COLO829 (cell line): ENCODE data around the gene VSTM1.
"Not testable (repeated sequence)": the region's sequence is repeated elsewhere in the genome, so short reads cannot be mapped to it uniquely, and the experiment has no call there.

Experiments used
- DNase-seq: peaks from one replicate; pipeline ENCODE4 v3.0.0; 2012; ENCODE audit warnings: low spot score

The VSTM1 gene

DNA sequence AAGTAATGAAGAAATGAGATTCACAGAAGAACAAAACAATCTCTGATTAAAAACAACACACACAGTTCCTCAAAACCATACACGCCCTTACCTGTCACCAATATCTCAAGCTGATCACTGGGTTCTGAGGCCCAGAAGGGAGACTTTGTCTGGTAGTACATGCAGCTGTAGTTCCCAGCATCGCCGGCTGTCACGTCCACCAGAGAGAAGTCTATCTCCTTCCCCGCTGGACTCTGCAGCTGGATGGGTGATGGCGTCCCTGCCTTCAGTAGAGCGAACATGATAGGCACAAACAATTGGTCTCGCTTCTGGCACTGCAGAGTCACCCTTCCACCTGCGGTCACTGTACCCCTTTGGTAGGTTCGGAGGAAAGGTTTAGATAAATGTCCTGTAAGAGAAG lies 10.1 kb upstream of the VSTM1 start:
- DNase-seq = no peak

DNA sequence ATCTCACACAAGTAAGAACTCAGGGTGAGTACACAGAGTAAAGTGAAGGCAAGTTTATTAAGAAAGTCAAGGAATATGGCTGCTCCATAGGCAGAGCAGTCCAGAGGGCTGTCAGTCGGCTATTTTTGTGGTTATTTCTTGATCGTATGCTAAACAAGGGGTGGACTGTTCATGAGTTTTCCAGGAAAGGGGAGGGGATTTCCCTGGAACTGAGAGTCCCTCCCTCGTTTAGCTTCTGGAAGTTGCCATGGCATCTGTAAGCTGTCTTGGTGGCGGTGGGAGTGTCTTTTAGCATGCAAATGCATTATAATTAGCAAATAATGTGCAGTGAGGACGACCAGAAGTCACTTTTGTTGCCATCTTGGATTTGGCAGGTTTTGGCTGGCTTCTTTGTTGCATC lies 5.8 kb upstream of the VSTM1 start:
- no peak for DNase-seq

DNA sequence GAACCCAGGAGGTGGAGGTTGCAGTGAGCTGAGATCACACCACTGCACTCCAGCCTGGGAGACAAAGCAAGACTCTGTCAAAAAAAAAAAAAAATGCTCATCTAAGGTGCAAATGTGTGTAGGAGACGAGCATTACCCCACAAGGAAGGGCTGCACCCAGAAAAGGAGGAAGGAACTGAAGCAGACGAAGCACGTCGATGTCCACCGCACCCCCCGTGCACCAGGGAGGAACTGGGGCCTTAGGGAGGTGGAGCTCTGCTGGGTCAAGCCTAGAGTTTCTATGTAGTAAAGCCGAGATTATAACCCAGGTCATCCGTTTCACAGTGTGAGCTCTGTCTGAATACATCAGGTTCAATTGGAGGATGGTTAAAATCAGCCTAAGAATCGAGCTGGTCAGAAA lies 1.1 kb downstream of the VSTM1 start:
- DNase-seq = no peak

DNA sequence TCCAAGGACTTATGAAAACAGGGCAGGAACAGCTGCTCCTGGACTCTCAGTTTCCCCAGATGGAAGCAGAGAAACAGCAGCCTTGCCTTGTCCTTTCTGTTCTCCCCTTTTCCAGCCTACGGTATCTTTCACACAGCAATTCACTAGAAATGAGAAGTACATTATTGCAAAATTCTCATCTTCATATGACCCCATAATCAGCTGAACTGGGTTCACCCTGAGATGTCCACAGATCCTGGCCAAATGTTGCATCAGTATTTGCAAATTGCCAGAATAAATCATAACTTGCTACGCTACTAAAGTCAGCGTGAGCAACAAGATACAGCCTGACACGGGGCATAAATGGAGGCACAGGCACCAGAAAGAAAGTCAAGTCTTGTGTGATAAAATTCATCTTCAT lies 16.1 kb downstream of the VSTM1 start:
- DNase-seq = no peak

DNA sequence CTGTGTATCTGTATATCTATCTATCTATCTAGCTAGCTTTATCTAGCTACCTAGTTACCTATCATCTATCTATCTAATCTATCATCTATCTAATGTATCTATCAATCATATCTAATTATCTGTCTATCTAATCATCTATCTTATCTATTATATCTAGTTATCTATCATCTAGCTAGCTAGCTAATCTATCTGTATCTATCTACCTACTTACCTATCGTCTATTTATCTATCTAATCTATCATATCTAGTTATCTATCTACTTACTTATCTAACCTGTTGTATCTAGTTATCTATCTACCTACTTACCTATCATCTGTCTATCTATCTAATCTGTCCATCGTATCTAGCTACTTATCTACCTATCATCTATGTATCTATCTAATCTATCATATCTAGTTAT lies 17.9 kb downstream of the VSTM1 start:
- DNase-seq = no peak

DNA sequence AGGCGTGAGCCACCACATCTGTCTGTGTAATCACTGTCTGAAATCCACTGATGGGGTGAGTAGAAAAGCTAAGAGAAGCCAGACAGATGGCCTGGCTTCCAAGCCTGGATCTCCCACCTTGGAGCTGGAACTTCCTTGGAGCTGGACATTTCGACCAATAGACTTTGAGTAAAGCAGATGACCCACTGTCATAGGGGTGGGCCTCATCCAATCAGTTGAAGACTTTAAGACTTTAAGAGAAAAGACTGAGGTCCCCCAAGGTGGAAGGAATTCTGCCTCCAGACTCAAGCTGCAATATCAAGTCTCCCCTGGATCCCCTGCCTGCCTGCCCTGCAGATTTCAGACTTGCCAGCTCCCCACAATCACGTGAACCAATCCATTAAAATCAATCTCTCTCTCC lies 20.7 kb downstream of the VSTM1 start:
- no peak for DNase-seq

DNA sequence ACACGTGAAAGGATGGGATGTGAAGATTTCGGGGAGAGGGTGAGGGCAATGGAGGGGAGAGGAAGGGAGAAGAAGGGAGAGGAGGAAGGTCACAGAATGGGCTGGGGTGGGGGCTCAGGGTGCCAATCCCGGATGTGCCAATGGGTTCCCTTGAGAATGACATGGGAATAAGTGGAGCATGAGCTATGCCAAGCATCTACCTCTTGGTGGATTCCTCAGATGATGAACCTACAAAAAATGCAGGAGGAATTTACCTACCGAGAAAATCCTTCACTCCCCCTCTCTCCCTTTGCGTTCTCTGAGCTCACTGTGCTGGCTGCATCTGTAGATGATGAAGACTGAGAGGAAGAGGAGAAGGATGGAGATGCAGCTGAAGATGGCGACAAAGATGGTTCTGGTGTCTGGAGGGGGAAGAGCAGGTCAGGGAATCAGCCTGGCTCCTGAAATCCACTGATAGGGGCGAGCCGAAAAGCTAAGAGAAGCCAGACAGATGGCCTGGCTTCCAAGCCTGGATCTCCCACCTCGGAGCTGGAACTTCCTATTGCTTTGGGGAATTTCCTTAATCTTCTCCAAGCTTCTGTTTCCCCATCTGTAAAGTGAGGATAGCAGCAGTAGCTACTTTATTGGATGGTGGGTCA lies 21.6 kb downstream of the VSTM1 start:
- DNase-seq = no peak

DNA sequence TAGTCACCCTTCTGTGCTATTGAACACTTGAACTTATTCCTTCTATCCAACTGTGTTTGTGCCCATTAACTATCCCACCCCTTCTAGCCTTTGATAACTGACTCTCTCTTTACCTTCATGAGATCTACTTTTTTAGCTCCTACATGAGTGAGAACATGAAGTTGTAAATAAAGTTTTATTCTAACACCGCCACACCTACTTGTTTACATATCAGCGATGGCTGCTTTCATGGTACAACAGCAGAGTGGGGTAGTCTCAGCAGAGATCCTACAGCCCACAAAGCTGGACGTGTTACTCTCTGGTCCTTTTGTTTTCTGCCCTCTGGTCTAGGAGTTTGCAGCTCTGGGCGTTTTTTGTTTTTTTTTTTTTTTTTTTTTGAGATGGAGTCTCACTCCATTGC lies 23.7 kb downstream of the VSTM1 start:
- no peak for DNase-seq

DNA sequence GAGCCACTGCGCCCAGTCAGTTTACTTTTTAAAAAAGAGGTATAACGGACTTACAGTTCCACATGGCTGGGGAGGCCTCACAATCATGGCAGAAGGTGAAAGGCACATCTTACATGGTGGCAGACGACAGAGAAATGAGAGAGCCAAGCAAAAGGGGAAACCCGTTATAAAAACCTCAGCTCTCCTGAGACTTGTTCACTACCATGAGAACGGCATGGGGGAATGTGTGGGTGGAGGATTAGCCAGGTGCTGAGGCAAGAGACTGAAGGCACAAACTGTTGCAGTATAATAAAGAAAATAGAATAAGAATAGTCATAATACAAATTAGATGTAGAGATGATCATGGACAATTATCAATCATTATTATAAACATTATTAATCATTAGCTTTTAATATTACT lies 27.2 kb downstream of the VSTM1 start:
- not testable (repeated sequence) for DNase-seq

DNA sequence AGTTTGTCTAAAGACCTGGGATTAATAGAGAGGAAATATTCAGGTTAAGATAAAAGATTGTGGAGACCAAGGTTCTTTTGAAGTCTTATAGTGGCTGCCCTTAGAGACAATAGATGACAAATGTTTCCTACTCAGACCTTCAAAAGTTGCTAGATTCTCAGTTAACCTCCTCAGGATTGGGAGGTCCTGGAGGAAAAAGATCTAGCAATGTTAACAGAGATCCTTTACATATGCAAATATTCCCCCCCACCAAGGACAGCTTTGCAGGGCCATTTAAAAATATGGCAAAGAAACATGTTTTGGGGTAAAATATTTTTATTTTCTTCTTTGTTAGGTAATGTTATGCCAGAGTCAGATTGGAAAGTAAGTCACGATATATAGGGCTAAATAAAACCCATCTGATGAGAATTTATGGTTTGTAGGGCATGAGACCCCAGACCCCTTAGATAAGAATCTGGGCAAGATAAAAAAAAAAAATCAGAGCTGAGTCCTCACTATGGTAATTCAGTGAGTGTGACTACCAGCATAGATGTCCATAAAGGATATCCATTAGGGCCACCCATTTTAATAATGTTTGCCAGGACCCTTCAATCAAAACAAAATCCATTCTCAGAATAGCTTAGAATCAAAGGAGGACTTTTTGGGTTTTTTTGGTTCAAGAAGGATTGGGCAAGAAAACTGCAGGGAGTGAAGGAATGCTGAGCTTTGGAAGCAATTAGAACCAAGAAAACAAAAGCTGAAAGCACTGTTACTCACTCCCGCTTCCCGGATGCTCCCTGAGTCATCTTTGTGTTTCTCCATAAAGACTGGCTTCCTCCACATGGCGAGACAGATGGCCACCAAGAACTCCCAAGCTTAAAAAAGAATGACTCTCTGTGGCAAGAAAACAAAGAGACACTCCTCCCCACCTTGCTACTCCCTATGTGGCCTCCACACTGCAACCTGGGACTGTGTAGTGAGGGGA lies 28.2 kb downstream of the VSTM1 start:
- DNase-seq = peak; percentile 40

DNA sequence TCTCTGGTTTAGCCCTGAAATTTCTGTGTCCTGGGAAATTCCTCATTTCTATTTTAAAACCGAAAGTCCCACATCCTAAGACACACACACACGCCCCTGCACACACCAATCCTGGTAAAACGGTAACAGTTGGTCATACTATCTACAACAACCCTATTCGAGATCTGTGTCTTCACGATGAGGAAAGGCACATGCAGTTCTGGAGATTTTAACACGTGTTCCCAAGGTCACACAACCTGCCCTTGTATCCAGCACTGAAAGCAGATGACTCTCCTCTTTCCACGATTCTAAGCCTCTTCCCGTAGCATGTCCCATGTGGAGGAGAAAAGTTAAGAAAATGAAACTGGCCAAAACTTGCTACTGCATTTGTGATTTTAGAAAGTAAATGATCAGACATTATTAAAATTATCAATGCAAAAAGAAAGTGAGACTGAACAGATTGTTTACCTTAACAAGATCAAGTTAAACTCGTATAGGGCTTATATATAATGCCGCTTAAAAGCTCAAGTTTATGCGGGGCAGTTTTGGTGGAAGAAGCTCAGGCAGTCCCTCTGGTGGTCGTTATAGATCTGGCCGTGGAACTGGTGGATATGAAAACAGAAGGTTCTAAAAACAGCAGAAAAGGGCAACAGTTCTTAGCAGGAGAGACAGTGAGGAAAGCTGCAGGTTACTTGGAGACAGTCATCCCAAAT lies 32.7 kb downstream of the VSTM1 start:
- DNase-seq = peak; percentile 16

DNA sequence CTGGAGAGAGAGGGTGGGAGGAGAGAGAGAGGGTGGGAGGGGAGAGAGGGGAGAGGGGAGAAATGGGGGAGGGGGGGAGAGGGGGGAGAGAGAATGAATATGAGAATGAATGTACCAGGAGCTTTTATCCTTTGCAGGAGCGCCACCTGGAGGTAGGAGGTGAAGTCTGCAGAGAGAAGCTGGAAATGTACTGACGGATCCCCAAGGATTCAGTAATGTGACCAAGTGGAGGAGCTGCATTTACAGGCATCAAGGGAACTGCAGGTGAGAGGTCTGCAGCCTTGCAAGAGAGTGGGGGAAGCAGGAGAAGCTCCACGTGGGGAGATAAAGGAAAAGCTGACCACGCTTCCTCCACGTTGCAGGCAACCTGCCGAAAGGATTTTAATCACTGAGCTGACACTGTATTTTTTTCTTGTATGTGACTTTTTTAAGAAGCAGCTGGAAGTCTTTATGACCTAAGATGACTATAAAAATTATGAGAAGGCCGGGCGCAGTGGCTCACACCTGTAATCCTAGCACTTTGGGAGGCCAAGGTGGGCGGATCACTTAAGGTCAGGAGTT lies 33.7 kb downstream of the VSTM1 start:
- peak; percentile 70 for DNase-seq

DNA sequence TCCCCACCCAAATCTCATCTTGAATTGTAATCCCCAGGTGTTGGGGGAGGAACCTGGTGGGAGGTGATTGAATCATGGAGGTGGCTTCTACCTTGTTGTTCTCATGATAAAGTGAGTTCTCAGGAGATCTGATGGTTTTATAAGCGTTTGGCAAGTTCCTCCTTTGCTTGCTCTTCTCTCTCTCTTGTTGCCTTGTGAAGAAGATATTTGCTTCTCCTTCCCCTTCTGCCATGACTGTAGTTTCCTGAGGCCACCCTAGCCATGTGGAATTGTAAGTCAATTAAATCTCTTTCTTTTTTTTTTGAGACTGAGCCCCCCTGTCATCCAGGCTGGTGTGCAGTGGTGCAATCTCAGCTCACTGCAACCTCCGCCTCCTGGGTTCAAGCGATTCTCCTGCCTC lies 34.4 kb downstream of the VSTM1 start:
- DNase-seq = no peak

DNA sequence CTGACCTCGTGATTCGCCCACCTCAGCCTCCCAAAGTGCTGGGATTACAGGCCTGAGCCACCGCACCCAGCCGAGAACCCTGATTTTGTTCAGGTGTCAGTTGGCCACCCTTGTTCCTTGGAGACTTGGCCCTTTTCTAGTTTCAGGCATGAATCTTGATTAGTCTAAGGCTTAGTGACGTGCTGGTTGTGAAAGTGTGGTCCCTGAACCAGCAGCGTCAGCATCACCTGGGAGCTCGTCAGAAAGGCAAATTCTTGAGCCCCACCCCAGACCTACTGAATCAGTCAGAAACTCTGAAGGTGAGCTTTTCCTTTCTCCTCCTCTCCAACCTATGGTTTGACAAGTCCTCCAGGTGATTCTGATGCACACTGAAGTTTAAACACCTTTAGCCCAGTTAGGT lies 37.0 kb downstream of the VSTM1 start:
- no peak for DNase-seq

DNA sequence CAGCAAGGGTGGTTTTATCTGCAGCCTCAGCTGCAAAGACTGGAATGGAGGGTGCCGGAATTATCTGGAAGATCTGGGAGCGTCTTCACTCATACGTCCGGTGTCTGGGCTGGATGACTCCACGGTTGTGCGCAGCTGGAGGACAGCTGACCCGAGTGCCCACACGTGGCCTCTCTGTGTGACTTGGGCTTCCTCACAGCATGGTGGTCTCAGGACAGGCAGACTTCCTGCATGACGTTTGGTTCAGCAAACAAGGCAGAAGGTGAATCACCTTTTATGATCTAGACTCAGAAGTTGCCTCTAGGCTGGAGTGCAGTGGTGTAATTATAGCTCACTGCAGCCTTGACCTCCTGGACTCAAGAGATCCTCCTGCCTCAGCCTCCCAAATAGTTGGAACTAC lies 39.0 kb downstream of the VSTM1 start:
- no peak for DNase-seq

DNA sequence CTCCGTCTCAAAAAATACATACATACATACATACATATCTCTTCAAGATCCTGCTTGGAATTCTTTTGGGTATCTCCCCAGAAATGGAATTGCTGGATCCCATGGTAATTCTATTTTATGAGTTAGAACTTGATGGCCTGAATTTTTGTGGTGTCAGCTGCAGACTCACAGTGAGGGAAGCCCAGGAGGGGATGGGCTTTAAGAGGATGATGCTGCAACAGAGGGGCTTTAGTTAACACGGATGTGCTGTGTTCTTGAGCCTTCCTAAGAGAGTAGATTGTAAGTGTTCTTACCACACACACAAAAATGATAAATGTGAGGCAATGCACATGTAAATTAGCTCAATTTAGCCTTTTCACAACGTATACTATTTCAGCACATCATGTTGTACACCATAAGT lies 40.5 kb downstream of the VSTM1 start:
- DNase-seq = no peak

DNA sequence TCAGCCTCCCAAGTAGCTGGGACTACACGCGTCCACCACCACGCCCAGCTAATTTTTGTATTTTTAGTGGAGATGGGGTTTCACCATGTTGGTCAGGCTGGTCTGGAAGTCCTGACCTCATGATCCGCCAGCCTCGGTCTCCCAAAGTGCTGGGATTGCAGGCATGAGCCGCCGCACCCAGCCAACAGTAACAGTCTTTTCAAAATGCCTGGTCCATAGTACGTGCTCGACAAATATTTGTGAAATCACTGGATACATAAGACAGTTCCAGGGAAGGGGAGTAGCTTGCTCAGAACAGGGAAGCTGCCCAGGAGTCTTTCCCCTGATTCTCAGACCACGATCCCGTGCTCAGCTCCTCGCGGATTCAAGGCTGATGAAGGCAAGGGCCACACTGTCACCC lies 41.8 kb downstream of the VSTM1 start:
- DNase-seq = no peak

DNA sequence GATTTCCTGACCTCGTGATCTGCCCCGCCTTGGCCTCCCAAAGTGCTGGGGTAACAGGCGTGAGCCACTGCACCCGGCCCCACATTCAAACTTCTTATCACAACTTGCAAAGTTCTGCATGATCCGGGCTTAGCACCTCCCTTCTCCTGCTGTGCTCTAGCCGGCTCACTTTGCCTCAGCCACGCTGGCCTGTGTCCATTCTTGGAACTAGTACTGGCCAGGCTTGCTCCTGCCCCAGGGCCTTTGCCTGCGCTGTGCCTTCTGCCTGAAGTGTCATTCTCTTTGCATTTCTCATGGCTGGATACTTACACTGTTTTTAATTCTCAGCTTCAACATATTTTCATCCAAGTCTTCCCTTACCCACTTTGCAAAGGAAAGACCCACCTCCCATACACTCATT lies 42.3 kb downstream of the VSTM1 start:
- DNase-seq = no peak

DNA sequence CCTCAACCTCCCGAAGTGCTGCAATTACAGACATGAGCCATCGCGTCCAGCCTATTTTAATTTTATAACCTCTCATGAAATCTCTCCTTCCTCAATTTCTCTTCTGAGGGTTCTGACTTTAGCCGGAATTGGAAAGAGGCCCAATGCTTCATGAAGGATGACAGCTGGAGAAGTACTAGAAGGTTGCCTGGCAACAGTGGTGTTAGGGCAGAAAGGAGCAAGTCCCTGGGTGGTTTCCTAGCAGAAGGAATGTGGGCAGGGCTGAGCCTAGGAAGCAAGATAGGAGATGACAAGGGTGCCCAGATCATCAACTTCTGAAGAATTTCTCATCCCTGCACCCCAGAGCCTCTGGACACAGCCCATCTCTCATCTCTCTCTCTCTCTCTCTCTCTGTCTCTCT lies 46.4 kb downstream of the VSTM1 start:
- no peak for DNase-seq

DNA sequence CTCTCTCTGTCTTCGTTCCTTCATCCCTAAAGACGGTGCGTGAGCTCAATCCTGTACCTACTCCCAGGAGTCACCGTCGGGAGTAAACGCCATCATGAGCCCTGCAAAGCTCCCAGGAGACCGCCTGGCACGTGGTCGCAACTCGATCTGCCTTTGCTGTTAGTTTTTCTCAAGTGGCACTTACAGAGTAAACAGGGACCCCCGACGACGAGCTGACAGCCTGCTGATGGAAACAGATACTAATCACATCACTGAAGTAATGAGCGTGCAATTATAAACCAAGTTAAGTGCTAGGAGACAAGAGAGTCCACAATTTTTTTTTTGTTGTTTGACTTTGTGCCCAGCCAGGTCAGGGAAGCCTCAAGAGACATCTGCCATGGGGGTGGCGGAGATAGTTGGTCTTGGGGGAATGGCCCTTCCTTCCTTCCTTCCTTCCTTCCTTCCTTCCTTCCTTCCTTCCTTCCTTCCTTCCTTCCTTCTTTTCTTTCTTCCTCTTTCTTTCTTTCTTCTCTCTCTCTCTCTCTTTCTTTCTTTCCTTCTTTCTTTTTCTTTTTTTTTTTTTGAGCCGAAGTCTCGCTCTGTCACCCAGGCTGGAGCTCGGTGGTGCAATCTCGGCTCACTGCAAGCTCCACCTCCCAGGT lies 48.7 kb downstream of the VSTM1 start:
- DNase-seq = no peak

DNA sequence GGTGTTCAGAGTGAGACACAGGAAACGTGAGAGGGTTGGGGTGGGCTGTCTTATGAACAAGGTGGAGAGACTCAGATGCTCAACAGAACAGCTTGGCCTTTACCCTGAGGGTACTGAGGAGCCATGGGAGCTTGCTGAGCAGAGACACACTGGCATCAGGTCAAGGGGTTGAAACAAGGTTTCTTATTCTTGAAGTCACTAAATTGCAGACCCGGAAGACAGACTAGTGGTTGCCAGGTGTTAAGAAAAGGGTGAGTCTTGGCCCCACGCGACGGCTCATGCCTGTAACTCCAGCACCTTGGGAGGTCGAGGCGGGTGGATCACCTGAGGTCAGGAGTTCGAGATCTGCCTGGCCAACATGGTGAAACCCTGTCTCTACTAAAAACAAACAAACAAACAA lies 49.8 kb downstream of the VSTM1 start:
- DNase-seq = no peak

DNA sequence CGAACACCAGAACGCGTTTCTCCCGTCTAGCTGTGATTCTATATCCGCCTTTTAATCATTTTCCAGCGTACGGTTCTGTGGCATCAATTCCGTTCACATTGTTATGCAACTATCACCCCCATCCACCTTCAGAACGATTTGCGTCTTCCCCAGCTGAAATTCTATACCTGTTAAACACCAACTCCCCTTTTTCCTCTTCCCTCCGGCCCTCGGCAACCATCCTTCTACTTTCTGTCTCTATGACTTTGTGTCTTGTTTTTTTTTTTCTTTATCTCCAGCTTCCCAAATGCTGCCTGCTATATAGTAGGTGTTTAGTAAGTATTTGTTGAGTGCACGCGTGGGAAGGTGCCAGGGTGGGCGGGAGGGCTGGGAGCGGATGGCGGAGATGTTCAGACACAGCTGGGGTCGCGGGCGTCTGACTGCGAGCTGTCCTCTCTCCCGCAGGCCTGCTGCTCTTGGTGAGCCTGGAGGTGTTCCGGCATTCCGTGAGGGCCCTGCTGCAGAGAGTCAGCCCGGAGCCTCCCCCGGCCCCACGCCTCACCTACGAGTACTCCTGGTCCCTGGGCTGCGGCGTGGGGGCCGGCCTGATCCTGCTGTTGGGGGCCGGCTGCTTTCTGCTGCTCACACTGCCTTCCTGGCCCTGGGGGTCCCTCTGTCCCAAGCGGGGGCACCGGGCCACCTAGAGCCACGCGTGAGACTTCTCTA lies 52.0 kb downstream of the VSTM1 start:
- DNase-seq = no peak
